ENCODE measurements around the gene KRTAP2-2. TPM values are rescaled to one million over a fixed set of nuclear protein-coding genes. Genes with fewer than 3 reads are reported as not detected.

Gene KRTAP2-2
- total and polyA plus RNA-seq, 2 of the 8 experiments (the other 6 are each of a cell fraction or from before 2014, with no cell fraction given) = not detected

DNA sequence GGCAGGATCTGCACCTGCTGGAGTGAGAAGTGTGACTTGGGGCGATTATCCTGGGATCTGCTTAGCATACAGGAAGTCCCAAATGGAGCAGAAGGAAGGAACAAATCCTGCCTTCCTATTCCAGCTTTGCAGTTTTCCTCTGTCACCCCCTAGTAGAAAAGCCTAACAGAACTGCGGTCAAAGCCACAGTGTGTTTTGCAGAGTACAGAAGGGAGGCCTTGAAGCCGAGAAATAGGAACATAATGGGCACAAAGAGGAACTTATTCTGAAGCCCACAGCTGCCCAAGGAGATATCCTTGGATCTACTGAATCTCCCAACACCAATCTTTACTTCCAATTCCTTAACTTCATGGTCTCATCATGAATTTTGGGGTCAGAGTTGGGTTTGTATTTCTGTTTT lies 36.5 kb downstream of the KRTAP2-2 start (continued):
- no peak for TF ChIP-seq BRCA1 (IDR thresholded peaks at IDR 0.05; ENCODE audit: low read depth, low read length)
- TF ChIP-seq, protein P1, sequence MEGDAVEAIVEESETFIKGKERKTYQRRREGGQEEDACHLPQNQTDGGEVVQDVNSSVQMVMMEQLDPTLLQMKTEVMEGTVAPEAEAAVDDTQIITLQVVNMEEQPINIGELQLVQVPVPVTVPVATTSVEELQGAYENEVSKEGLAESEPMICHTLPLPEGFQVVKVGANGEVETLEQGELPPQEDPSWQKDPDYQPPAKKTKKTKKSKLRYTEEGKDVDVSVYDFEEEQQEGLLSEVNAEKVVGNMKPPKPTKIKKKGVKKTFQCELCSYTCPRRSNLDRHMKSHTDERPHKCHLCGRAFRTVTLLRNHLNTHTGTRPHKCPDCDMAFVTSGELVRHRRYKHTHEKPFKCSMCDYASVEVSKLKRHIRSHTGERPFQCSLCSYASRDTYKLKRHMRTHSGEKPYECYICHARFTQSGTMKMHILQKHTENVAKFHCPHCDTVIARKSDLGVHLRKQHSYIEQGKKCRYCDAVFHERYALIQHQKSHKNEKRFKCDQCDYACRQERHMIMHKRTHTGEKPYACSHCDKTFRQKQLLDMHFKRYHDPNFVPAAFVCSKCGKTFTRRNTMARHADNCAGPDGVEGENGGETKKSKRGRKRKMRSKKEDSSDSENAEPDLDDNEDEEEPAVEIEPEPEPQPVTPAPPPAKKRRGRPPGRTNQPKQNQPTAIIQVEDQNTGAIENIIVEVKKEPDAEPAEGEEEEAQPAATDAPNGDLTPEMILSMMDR (IDR thresholded peaks at IDR 0.05; ENCODE audit: control extremely low read depth in 1 of 3, insufficient read depth in 1 of 3, low read depth in 1 of 3, low read length in 3 of 3) = no peak

Measured in H1 (cell line).